Measurements from ENCODE around the gene RDX.
"Not testable (repeated sequence)": the region's sequence is repeated elsewhere in the genome, so short reads cannot be mapped to it uniquely, and the experiment has no call there.

Gene RDX

GRCh38 chr11:110296226-110297075, at the start of gene RDX:
Gene RDX (minus strand): TSS chr11:110296614. CDS start chr11:110279692, 16,922 bp downstream.
- no peak for DNase-seq

- no peak for DNase-seq
These were observed 49.3 kb upstream of the RDX start for GRCh38 chr11:110345743-110346142.

- no peak for DNase-seq
These were observed 44.0 kb upstream of the RDX start for GRCh38 chr11:110340436-110340835.

- no peak for DNase-seq
These were observed 43.2 kb upstream of the RDX start for GRCh38 chr11:110339456-110340250.

GRCh38 chr11:110338684-110339083, 42.3 kb upstream of the RDX start:
- DNase-seq, result no peak

- no peak for DNase-seq
These were observed 41.3 kb upstream of the RDX start for GRCh38 chr11:110337570-110338193.

GRCh38 chr11:110336054-110336453, 39.6 kb upstream of the RDX start:
- DNase-seq, result no peak

GRCh38 chr11:110335358-110335757, 38.9 kb upstream of the RDX start:
- DNase-seq, result no peak

- DNase-seq, result no peak
These were observed 35.2 kb upstream of the RDX start for GRCh38 chr11:110331626-110332025.

GRCh38 chr11:110329445-110329844, 33.0 kb upstream of the RDX start:
- no peak for DNase-seq

GRCh38 chr11:110327508-110327907, 31.1 kb upstream of the RDX start:
- no peak for DNase-seq

GRCh38 chr11:110323786-110324185, 27.4 kb upstream of the RDX start:
- DNase-seq, result no peak

GRCh38 chr11:110319501-110319900, 23.1 kb upstream of the RDX start:
- DNase-seq, result no peak

- no peak for DNase-seq
These were observed 22.4 kb upstream of the RDX start for GRCh38 chr11:110318638-110319404.

- peak; percentile 90 for DNase-seq
These were observed 21.1 kb upstream of the RDX start for GRCh38 chr11:110317516-110317932.

GRCh38 chr11:110314366-110315095, 18.1 kb upstream of the RDX start:
- no peak for DNase-seq

GRCh38 chr11:110312670-110313069, 16.3 kb upstream of the RDX start:
- no peak for DNase-seq

- no peak for DNase-seq
These were observed 15.6 kb upstream of the RDX start for GRCh38 chr11:110311783-110312579.

- no peak for DNase-seq
These were observed 11.7 kb upstream of the RDX start for GRCh38 chr11:110308071-110308470.

- DNase-seq, result not testable (repeated sequence)
These were observed 9.6 kb upstream of the RDX start for GRCh38 chr11:110306019-110306388.

All from NCI-H2081 treated with DMSO at 0.1 percent for 48 hours (cell line).